SU-DHL-6 (cell line): ENCODE results near the gene CHST4.

ENCODE experiments used
- H2AFZ ChIP-seq: fragments of 200-600 bp; sonication (generic); 2 replicates; pipeline ENCODE4 v1.6.1; 2014; ENCODE audit warnings: low read depth, mild to moderate bottlenecking, moderate library complexity, mixed read lengths, antibody characterized with exemption, low read length; ENCODE audit not compliant: severe bottlenecking
- H3F3A ChIP-seq: fragments of 200-600 bp; shearing (Covaris generic); 2 replicates; pipeline ENCODE4 v1.6.0; 2016; ENCODE audit warnings: antibody characterized with exemption, mild to moderate bottlenecking; ENCODE audit not compliant: insufficient read depth
- H3K27ac ChIP-seq: fragments of 200-600 bp; sonication (generic); 2 replicates; pipeline ENCODE4 v1.5.1; 2016; ENCODE audit warnings: low read depth, mild to moderate bottlenecking, low read length, moderate library complexity, mixed read lengths
- H3K27me3 ChIP-seq: fragments of 200-600 bp; sonication (generic), shearing (Covaris generic); 2 replicates; pipeline ENCODE4 v1.6.0; 2014; ENCODE audit warnings: mild to moderate bottlenecking, low read length
- H3K36me3 ChIP-seq: fragments of 200-600 bp; sonication (generic); 2 replicates; pipeline ENCODE4 v1.6.1; 2014; ENCODE audit warnings: mild to moderate bottlenecking, low read length, mixed read lengths
- H3K4me2 ChIP-seq: fragments of 300-600, 200-600 bp; shearing (Covaris generic), sonication (generic); 2 replicates; pipeline ENCODE4 v1.6.0; 2014; ENCODE audit warnings: low read length, low read depth, mild to moderate bottlenecking; ENCODE audit not compliant: poor library complexity, severe bottlenecking
- H3K4me3 ChIP-seq: fragments of 200-600 bp; sonication (generic); 2 replicates; pipeline ENCODE4 v1.5.1; 2014; ENCODE audit warnings: antibody characterized with exemption, low read length, mild to moderate bottlenecking, mixed read lengths; ENCODE audit not compliant: insufficient read depth, poor library complexity, severe bottlenecking
- H3K79me2 ChIP-seq: fragments of 200-600 bp; sonication (generic); 2 replicates; pipeline ENCODE4 v1.6.1; 2014; ENCODE audit warnings: mild to moderate bottlenecking, low read length, moderate library complexity; ENCODE audit not compliant: insufficient read depth
- H3K9ac ChIP-seq: fragments of 200-600 bp; sonication (generic); 2 replicates; pipeline ENCODE4 v1.7.0; 2014; ENCODE audit warnings: mild to moderate bottlenecking, low read length
- H3K9me2 ChIP-seq: fragments of 200-600 bp; sonication (generic); replicated peaks from 2 replicates; pipeline ENCODE4 v1.6.1; 2014; ENCODE audit warnings: low read length; ENCODE audit not compliant: insufficient read depth
- H3K9me3 ChIP-seq: fragments of 200-600 bp; sonication (generic); 2 replicates; pipeline ENCODE4 v1.6.1; 2014; ENCODE audit warnings: low read length, mixed read lengths; ENCODE audit not compliant: insufficient read depth
- H4K20me1 ChIP-seq: fragments of 200-600 bp; sonication (generic); 2 replicates; pipeline ENCODE4 v1.6.1; 2014; ENCODE audit warnings: low read depth, mild to moderate bottlenecking, antibody characterized with exemption, low read length, moderate library complexity, mixed read lengths
- EZH2phosphoT487 ChIP-seq: fragments of 200-600 bp; sonication (generic), shearing (Covaris generic); conservative IDR thresholded peaks from 2 replicates; pipeline ENCODE4 v1.6.1; 2018; ENCODE audit warnings: mild to moderate bottlenecking, antibody characterized with exemption, low read length, moderate library complexity, mixed read lengths
- TF ChIP-seq, protein P1 (sequence below): fragments of 200-600 bp; sonication (generic); IDR thresholded peaks from one replicate; pipeline ENCODE4 v1.5.1; 2017; ENCODE audit warnings: antibody characterized with exemption, mild to moderate bottlenecking, low read length, moderate library complexity; ENCODE audit not compliant: insufficient read depth, poor library complexity, severe bottlenecking

Gene CHST4

GRCh38 chr16:71528863-71529262, 2.6 kb downstream of the CHST4 start:
- H3K9me2 ChIP-seq, result no peaks in the 10 kb centered on the region
- H3K9ac ChIP-seq, result no peak overlapping the region
- H3K27me3 ChIP-seq, result no peaks in the 10 kb centered on the region
- H3K79me2 ChIP-seq, result no peaks in the 10 kb centered on the region
- no peaks in the 10 kb centered on the region for H3F3A ChIP-seq
- no peak overlapping the region for H3K27ac ChIP-seq
- no peaks in the 10 kb centered on the region for H3K36me3 ChIP-seq
- H3K4me2 ChIP-seq, result no peak overlapping the region
- H3K9me3 ChIP-seq, result no peaks in the 10 kb centered on the region
- no peak overlapping the region for H3K4me3 ChIP-seq
- no peak for TF ChIP-seq EZH2phosphoT487
- TF ChIP-seq, protein P1, sequence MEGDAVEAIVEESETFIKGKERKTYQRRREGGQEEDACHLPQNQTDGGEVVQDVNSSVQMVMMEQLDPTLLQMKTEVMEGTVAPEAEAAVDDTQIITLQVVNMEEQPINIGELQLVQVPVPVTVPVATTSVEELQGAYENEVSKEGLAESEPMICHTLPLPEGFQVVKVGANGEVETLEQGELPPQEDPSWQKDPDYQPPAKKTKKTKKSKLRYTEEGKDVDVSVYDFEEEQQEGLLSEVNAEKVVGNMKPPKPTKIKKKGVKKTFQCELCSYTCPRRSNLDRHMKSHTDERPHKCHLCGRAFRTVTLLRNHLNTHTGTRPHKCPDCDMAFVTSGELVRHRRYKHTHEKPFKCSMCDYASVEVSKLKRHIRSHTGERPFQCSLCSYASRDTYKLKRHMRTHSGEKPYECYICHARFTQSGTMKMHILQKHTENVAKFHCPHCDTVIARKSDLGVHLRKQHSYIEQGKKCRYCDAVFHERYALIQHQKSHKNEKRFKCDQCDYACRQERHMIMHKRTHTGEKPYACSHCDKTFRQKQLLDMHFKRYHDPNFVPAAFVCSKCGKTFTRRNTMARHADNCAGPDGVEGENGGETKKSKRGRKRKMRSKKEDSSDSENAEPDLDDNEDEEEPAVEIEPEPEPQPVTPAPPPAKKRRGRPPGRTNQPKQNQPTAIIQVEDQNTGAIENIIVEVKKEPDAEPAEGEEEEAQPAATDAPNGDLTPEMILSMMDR, result no peak
- no peak overlapping the region for H2AFZ ChIP-seq
- no peaks in the 10 kb centered on the region for H4K20me1 ChIP-seq

- no peak overlapping the region for H3K27ac ChIP-seq
- no peaks in the 10 kb centered on the region for H3K79me2 ChIP-seq
- no peaks in the 10 kb centered on the region for H3K9me3 ChIP-seq
- H2AFZ ChIP-seq, result no peak overlapping the region
- H3K4me2 ChIP-seq, result no peak overlapping the region
- no peaks in the 10 kb centered on the region for H4K20me1 ChIP-seq
- H3F3A ChIP-seq, result no peaks in the 10 kb centered on the region
- no peak for TF ChIP-seq EZH2phosphoT487
- TF ChIP-seq, protein P1, result no peak
- H3K9me2 ChIP-seq, result no peaks in the 10 kb centered on the region
- H3K4me3 ChIP-seq, result no peak overlapping the region
- H3K9ac ChIP-seq, result no peak overlapping the region
- no peaks in the 10 kb centered on the region for H3K27me3 ChIP-seq
- H3K36me3 ChIP-seq, result no peaks in the 10 kb centered on the region
These were observed 6.1 kb downstream of the CHST4 start for GRCh38 chr16:71532366-71532765.

DNA sequence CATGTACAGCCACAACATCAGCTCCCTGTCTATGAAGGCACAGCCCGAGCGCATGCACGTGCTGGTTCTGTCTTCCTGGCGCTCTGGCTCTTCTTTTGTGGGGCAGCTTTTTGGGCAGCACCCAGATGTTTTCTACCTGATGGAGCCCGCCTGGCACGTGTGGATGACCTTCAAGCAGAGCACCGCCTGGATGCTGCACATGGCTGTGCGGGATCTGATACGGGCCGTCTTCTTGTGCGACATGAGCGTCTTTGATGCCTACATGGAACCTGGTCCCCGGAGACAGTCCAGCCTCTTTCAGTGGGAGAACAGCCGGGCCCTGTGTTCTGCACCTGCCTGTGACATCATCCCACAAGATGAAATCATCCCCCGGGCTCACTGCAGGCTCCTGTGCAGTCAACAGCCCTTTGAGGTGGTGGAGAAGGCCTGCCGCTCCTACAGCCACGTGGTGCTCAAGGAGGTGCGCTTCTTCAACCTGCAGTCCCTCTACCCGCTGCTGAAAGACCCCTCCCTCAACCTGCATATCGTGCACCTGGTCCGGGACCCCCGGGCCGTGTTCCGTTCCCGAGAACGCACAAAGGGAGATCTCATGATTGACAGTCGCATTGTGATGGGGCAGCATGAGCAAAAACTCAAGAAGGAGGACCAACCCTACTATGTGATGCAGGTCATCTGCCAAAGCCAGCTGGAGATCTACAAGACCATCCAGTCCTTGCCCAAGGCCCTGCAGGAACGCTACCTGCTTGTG, 10.7 kb downstream of the CHST4 start:
- Histone ChIP-seq H3K9ac (no peak overlapping the region), H3K9me3 (no peaks in the 10 kb centered on the region), H3K36me3 (no peaks in the 10 kb centered on the region), H2AFZ (no peak overlapping the region), H4K20me1 (no peaks in the 10 kb centered on the region), H3K4me3 (no peak overlapping the region), H3F3A (no peaks in the 10 kb centered on the region), H3K27ac (no peak overlapping the region), H3K79me2 (no peaks in the 10 kb centered on the region), H3K4me2 (no peak overlapping the region), H3K27me3 (no peaks in the 10 kb centered on the region), H3K9me2 (no peaks in the 10 kb centered on the region)
- TF ChIP-seq, protein P1, result no peak
